ENCODE measurements around the gene LINGO1. TPM values are rescaled to one million over a fixed set of nuclear protein-coding genes. Genes with fewer than 3 reads are reported as not detected.

Gene LINGO1
- total and polyA plus RNA-seq, 12 donors, result 0.21 to 2.7 (median 0.96) TPM; not detected in 2

DNA sequence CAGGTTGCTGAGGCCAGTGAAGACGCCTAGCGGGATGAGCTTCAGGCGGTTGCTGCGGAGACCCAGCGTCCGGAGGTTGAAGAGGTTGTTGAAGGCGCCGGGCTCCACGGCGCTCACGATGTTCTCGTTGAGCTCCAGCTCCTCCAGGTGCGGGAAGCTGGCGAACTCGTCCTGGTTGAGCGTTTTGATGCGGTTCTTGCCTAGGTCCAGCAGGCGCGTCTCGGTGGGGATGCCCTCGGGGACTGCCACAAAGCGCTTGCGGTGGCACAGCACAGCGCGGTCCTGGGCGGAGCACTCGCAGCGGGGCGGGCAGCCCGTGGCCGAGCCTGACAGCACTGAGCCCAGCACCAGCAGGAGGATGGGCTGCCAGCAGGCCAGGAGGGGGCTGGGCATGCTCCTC lies 17.2 kb downstream of the LINGO1 start:
- WGBS, 4 donors, result 90 to 96% (median 96%) methylated on average over 10 to 31 of the region's 31 CpGs
- TF ChIP-seq, protein P1, sequence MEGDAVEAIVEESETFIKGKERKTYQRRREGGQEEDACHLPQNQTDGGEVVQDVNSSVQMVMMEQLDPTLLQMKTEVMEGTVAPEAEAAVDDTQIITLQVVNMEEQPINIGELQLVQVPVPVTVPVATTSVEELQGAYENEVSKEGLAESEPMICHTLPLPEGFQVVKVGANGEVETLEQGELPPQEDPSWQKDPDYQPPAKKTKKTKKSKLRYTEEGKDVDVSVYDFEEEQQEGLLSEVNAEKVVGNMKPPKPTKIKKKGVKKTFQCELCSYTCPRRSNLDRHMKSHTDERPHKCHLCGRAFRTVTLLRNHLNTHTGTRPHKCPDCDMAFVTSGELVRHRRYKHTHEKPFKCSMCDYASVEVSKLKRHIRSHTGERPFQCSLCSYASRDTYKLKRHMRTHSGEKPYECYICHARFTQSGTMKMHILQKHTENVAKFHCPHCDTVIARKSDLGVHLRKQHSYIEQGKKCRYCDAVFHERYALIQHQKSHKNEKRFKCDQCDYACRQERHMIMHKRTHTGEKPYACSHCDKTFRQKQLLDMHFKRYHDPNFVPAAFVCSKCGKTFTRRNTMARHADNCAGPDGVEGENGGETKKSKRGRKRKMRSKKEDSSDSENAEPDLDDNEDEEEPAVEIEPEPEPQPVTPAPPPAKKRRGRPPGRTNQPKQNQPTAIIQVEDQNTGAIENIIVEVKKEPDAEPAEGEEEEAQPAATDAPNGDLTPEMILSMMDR (IDR thresholded peaks at IDR 0.05), result no peak
- TF ChIP-seq POLR2A (IDR thresholded peaks at IDR 0.05), result no peak
- H3K27me3 ChIP-seq, result no peaks in the 10 kb centered on the region

DNA sequence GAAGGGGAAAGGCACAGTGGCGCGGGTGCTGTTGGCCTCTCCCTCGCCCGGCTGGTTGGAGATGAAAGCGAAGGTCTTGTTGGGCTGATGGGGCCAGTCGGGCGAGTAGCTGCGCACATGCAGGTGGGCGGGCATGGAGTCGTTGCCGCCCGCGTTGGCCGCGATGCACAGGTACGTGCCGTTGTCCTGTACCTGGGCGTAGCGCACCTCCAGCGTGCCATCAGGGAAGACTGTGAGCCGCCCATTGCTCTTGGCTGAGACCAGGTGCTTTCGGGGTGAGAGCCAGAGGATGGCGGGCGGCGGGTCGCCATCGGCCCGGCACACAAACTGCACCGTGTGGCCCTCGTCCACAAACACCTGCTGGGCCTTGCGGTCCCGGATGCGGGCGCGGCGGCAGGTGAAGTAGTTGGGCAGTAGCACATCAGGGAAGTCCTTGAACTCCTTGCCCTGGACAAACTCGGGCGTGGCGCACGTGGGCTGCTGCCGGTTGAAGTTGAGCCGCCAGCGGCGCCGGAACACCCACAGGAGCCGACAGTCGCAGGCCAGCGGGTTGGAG lies 18.4 kb downstream of the LINGO1 start:
- TF ChIP-seq POLR2A (IDR thresholded peaks at IDR 0.05), result no peak
- TF ChIP-seq, protein P1 (IDR thresholded peaks at IDR 0.05), result no peak
- 95 to 97% (median 96%) methylated on average over 15 to 48 of the region's 48 CpGs for WGBS, 4 donors
- H3K9me3 ChIP-seq (replicated peaks in 1 of 3), result no peaks in the 10 kb centered on the region

More for the DNA sequence above, 17.2 kb downstream of the LINGO1 start:
- Histone ChIP-seq H3K27ac (no peak overlapping the region), H3K36me3 (replicated peaks in 1 of 2) (no peaks in the 10 kb centered on the region), H3K9me3 (replicated peaks in 1 of 3) (no peaks in the 10 kb centered on the region), H3K4me1 (replicated peaks in 1 of 2) (no peaks in the 10 kb centered on the region), H3K4me3 (no peak overlapping the region)
- intact Hi-C loops (cut with DNase I), result no loop called here
- DNase-seq, result no peak

DNA sequence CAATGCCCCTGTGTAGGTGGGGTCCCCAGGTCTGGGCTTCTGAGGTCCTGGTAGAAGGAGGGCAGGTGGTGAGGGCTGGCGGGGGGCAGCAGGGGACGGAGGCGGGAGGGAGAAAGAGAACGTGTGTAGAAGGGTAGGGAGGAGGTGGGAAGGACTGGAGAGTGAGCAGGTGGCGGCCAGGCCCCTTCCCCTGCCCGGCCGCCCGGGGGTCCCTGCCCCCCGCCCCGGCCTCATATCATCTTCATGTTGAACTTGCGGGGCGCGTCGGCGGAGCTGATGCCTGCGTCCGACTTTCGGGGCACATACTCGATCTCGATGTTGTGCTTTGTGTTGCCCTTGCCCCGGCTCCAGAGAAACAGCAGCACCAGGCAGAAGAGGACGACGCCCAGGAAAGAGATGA lies 18.9 kb downstream of the LINGO1 start:
- no peak overlapping the region for H3K4me3 ChIP-seq
- no peaks in the 10 kb centered on the region for H3K36me3 ChIP-seq (replicated peaks in 1 of 2)
- TF ChIP-seq, protein P1 (IDR thresholded peaks at IDR 0.05), result no peak
- no peak for TF ChIP-seq POLR2A (IDR thresholded peaks at IDR 0.05)
- WGBS, 4 donors, result 87 to 95% (median 93%) methylated on average over 23 of the region's 23 CpGs
- no peaks in the 10 kb centered on the region for H3K27me3 ChIP-seq
- no peaks in the 10 kb centered on the region for H3K4me1 ChIP-seq (replicated peaks in 1 of 2)
- intact Hi-C loops (cut with DNase I), result no loop called here
- no peaks in the 10 kb centered on the region for H3K9me3 ChIP-seq (replicated peaks in 1 of 3)
- DNase-seq, result no peak
- no peak overlapping the region for H3K27ac ChIP-seq

More for the DNA sequence above, 18.4 kb downstream of the LINGO1 start:
- Histone ChIP-seq H3K27me3 (no peaks in the 10 kb centered on the region), H3K4me1 (replicated peaks in 1 of 2) (no peaks in the 10 kb centered on the region), H3K4me3 (no peak overlapping the region), H3K36me3 (replicated peaks in 1 of 2) (no peaks in the 10 kb centered on the region), H3K27ac (no peak overlapping the region)
- intact Hi-C loops (cut with DNase I), result no loop called here
- DNase-seq, result no peak

DNA sequence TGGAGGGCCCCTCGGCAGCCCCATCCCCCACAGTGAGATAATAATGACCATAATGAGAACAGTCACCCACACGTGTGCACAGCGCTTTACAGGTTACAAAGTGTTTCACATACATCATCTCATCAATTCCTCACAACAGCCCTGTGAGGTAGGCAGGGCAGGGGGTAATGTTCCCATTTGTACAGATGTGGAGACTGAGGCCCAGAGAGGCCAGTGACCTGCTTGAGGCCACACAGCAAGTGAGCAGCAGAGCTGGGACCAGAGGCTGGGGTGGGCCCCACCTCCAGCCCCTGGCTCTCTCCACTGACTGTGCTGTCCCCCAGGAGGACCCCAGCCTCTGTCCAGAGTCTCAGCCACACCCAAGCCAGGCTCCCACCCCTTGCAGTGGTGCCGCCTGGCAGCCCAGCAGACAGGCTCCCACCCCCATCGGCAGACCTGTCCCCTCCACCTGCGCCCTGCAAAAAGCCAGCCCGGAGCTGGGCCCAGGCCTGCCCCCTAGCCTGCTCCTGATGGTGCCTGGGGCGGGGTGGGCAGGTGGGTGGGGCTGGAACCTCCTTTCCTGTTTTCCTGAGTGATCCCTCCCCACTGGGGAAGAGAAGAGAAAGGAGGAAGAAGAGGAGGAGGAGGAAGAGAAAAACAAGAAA lies 19.6 kb downstream of the LINGO1 start:
- Histone ChIP-seq H3K4me3 (no peak overlapping the region), H3K9me3 (replicated peaks in 1 of 3) (no peaks in the 10 kb centered on the region), H3K27me3 (no peaks in the 10 kb centered on the region), H3K36me3 (replicated peaks in 1 of 2) (no peaks in the 10 kb centered on the region), H3K27ac (no peak overlapping the region), H3K4me1 (replicated peaks in 1 of 2) (no peaks in the 10 kb centered on the region)
- no peak for DNase-seq
- intact Hi-C loops (cut with DNase I), result no loop called here
- no peak for TF ChIP-seq POLR2A (IDR thresholded peaks at IDR 0.05)
- TF ChIP-seq, protein P1 (IDR thresholded peaks at IDR 0.05), result no peak
- 81 to 86% (median 84%) methylated on average over 3 to 8 of the region's 8 CpGs for WGBS, 4 donors

Data from adrenal gland (tissue), 12 donors.